Activated CD8-positive, alpha-beta T cell treated with anti-CD3 and anti-CD28 coated beads for 36 hours (primary cell): ENCODE data around the gene GPR35. TPM values are rescaled to one million over a fixed set of nuclear protein-coding genes. Genes with fewer than 3 reads are reported as not detected.
"Not testable (repeated sequence)": the region's sequence is repeated elsewhere in the genome, so short reads cannot be mapped to it uniquely, and the experiment has no call there.

Experiments used
- ATAC-seq: fragments of 200-7000 bp; cut with Tn5 transposase; one replicate; pipeline ENCODE4 v1.10.0; 2021; ENCODE audit warnings: mild to moderate bottlenecking, moderate library complexity
- CTCF ChIA-PET: fragments of 350-600 bp; sonication (Branson Sonifier 250); formaldehyde crosslinking; loops from one replicate; lab custom pipeline; 2021; ENCODE audit warnings: antibody characterized with exemption; lab: Charles Lee
- POLR2A ChIA-PET: fragments of 350-600 bp; sonication (Branson Sonifier 250); formaldehyde crosslinking; loops from one replicate; lab custom pipeline; 2021; ENCODE audit warnings: antibody characterized with exemption; lab: Charles Lee
- DNase-seq: peaks from one replicate; pipeline ENCODE4 v3.0.0-alpha.2; 2020
- H3K27ac Mint-ChIP-seq: one replicate; pipeline ENCODE4 v1.8.0; 2021; ENCODE audit warnings: mild to moderate bottlenecking, mixed read lengths
- H3K27me3 Mint-ChIP-seq: one replicate; pipeline ENCODE4 v1.8.0; 2021; ENCODE audit warnings: mixed read lengths
- H3K36me3 Mint-ChIP-seq: one replicate; pipeline ENCODE4 v1.8.0; 2021; ENCODE audit warnings: low read depth, mixed read lengths
- H3K4me1 Mint-ChIP-seq: one replicate; pipeline ENCODE4 v1.8.0; 2021; ENCODE audit warnings: low read depth, mixed read lengths
- H3K4me3 Mint-ChIP-seq: one replicate; pipeline ENCODE4 v1.8.0; 2021; ENCODE audit warnings: mild to moderate bottlenecking, moderate library complexity, mixed read lengths
- H3K9me3 Mint-ChIP-seq: one replicate; pipeline ENCODE4 v1.8.0; 2021; ENCODE audit warnings: mixed read lengths
- intact Hi-C: fragments of 100-400 bp; cut with micrococcal nuclease; formaldehyde crosslinking; loops from one replicate; pipeline ENCODE4 v1.10.0; 2022
- total RNA-seq, 2 experiments: library from RNA; stranded (reverse); gene quantifications; one replicate each; pipeline ENCODE4 v1.2.3, GENCODE V29; 2021

GPR35 gene
- total RNA-seq, 2 experiments from 2014 or later: 14.4 to 14.6 TPM

- H3K4me3 Mint-ChIP-seq, intact Hi-C loops, H3K9me3 Mint-ChIP-seq, H3K4me1 Mint-ChIP-seq, ATAC-seq, H3K27ac Mint-ChIP-seq, DNase-seq, H3K36me3 Mint-ChIP-seq, H3K27me3 Mint-ChIP-seq, POLR2A ChIA-PET, CTCF ChIA-PET: not testable (repeated sequence)
Observed at GRCh38 chr2:240680185-240680584, 54.9 kb downstream of the GPR35 start.

Other genes starting within 250 kb of the GPR35 start
- 1 to 10 TPM in 1 of 2 experiments, under 1 TPM in 1; 0.83 to 1.2 TPM for gene GPC1, start 189.8 kb upstream of the GPR35 start, total RNA-seq
- 10 to 100 TPM; 14.5 to 18.6 TPM for gene ANKMY1, start 67.5 kb upstream of the GPR35 start, total RNA-seq
- gene DUSP28, start 65.1 kb upstream of the GPR35 start, total RNA-seq: 1 to 10 TPM; 4.5 to 6.2 TPM
- 10 to 100 TPM; 39.1 to 40.5 TPM for gene RNPEPL1, start 57.0 kb upstream of the GPR35 start, total RNA-seq
- 10 to 100 TPM; 26.8 to 29.1 TPM for gene CAPN10, start 38.7 kb upstream of the GPR35 start, total RNA-seq
- gene AQP12B, start 57.4 kb downstream of the GPR35 start, total RNA-seq: not detected
- gene AQP12A, start 66.4 kb downstream of the GPR35 start, total RNA-seq: not detected
- 10 to 100 TPM in 1 of 2 experiments, 1 to 10 TPM in 1; 9.0 to 10.2 TPM for gene KIF1A, start 194.7 kb downstream of the GPR35 start, total RNA-seq
- gene AGXT, start 243.3 kb downstream of the GPR35 start, total RNA-seq: not detected